Stimulated activated memory B cell treated with anti-CD40 and anti-IgM and Interleukin-4, amounts not matched to agents 10 μg/mL and 1 μg/mL and 100 μg/mL, for 72 hours (primary cell): Measurements from ENCODE around the gene TTLL12.
"Not testable (repeated sequence)": the region's sequence is repeated elsewhere in the genome, so short reads cannot be mapped to it uniquely, and the experiment has no call there.

Experiments used
- ATAC-seq: fragments of 150-1000 bp; cut with Tn5 transposase; 2 replicates; pipeline ENCODE4 v1.10.0; 2021
- H3K27ac Mint-ChIP-seq: one replicate; pipeline ENCODE4 v1.8.0; 2022; ENCODE audit warnings: mild to moderate bottlenecking, mixed read lengths
- H3K27me3 Mint-ChIP-seq: one replicate; pipeline ENCODE4 v1.8.0; 2022; ENCODE audit warnings: mixed read lengths
- H3K36me3 Mint-ChIP-seq: one replicate; pipeline ENCODE4 v1.8.0; 2022; ENCODE audit warnings: mixed read lengths
- H3K4me1 Mint-ChIP-seq: one replicate; pipeline ENCODE4 v1.8.0; 2022; ENCODE audit warnings: mixed read lengths
- H3K4me3 Mint-ChIP-seq: one replicate; pipeline ENCODE4 v1.8.0; 2022; ENCODE audit warnings: mild to moderate bottlenecking, moderate library complexity, mixed read lengths
- H3K9me3 Mint-ChIP-seq: one replicate; pipeline ENCODE4 v1.8.0; 2022; ENCODE audit warnings: mixed read lengths

Gene TTLL12

DNA sequence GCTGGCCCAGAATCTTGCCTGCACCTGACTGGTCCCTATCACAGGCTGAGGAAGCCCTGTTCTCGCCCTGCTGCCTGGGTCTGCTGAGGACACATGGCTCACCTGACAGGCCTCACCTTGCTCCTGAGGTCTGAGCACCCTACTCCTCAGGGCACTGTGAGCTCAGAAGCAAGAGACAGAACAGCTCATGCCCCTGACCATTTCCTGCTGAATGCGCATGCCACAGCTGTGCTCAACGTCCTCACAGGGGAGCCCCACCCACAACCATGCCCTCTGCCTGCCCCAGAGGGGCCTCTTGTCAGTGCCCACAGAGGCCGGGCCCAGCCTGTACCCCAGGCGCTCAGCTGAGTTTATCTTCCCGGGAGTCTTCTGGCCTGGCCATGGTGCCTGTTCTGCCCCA is 38.4 kb downstream of the TTLL12 start:
- no peaks in the 10 kb centered on the region for H3K36me3 Mint-ChIP-seq
- H3K4me3 Mint-ChIP-seq = no peak overlapping the region
- peak overlapping the region; percentile 40 for H3K27ac Mint-ChIP-seq
- peaks cover 63% of the 10 kb centered on the region for H3K4me1 Mint-ChIP-seq
- no peaks in the 10 kb centered on the region for H3K9me3 Mint-ChIP-seq
- H3K27me3 Mint-ChIP-seq = peaks cover 9% of the 10 kb centered on the region
- no peak for ATAC-seq

DNA sequence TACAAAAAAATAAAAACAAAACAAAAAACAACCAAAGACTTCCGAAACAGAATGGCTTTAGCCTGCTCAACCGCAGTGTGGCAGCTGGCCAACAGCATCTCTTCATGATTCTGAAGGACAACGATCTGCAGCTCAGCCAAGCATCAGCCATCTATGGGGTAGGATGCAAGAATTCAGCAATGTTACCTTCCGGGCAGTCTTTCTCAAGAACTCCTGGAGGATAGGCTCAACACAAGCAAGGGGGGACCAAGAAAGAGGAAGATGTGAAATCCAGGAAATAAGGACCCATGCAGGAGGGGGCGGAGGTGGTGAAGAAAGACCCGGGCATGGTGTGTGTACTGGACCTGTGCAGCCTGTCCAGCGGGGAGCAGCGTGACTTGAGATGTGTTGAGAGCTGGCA is 39.1 kb downstream of the TTLL12 start:
- H3K27ac Mint-ChIP-seq = peak overlapping the region; percentile 40

DNA sequence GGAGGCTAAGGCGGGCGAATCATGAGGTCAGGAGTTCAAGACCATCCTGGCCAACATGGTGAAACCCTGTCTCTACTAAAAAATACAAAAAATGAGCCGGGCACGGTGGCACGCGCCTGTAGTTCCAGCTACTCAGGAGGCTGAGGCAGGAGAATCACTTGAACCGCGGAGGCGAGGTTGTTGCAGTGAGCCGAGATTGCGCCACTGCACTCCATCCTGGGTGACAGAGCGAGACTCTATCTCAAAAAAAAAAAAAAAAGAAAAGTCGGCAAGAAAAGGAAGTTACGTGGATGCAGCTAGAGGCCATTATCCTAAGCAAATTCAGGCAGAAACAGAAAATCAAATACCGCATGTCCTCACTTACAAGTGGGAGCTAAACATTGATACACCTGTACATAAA is 40.6 kb downstream of the TTLL12 start:
- not testable (repeated sequence) for H3K9me3 Mint-ChIP-seq

More for the DNA sequence above, 39.1 kb downstream of the TTLL12 start:
- H3K36me3 Mint-ChIP-seq = no peaks in the 10 kb centered on the region
- peaks cover 65% of the 10 kb centered on the region for H3K4me1 Mint-ChIP-seq
- no peaks in the 10 kb centered on the region for H3K9me3 Mint-ChIP-seq
- no peak for ATAC-seq
- no peak overlapping the region for H3K4me3 Mint-ChIP-seq
- peaks cover 3% of the 10 kb centered on the region for H3K27me3 Mint-ChIP-seq

GRCh38 chr22:43145371-43145770 is 41.6 kb downstream of the TTLL12 start:
- H3K4me1 Mint-ChIP-seq = peaks cover 59% of the 10 kb centered on the region
- ATAC-seq, H3K36me3 Mint-ChIP-seq, H3K4me3 Mint-ChIP-seq, H3K27me3 Mint-ChIP-seq, H3K9me3 Mint-ChIP-seq: not testable (repeated sequence)
- H3K27ac Mint-ChIP-seq = peak overlapping the region; percentile 40

More for the DNA sequence above, 40.6 kb downstream of the TTLL12 start:
- Mint-ChIP-seq H3K4me1 (peaks cover 69% of the 10 kb centered on the region), H3K27ac (peak overlapping the region; percentile 40)
- not testable (repeated sequence) for H3K36me3 Mint-ChIP-seq, H3K4me3 Mint-ChIP-seq, ATAC-seq, H3K27me3 Mint-ChIP-seq

GRCh38 chr22:43144949-43145348 is 42.0 kb downstream of the TTLL12 start:
- Mint-ChIP-seq H3K4me3 (no peak overlapping the region), H3K27ac (peak overlapping the region; percentile 40), H3K9me3 (no peaks in the 10 kb centered on the region), H3K27me3 (no peaks in the 10 kb centered on the region), H3K4me1 (peaks cover 58% of the 10 kb centered on the region), H3K36me3 (peaks cover 3% of the 10 kb centered on the region)
- ATAC-seq = no peak

DNA sequence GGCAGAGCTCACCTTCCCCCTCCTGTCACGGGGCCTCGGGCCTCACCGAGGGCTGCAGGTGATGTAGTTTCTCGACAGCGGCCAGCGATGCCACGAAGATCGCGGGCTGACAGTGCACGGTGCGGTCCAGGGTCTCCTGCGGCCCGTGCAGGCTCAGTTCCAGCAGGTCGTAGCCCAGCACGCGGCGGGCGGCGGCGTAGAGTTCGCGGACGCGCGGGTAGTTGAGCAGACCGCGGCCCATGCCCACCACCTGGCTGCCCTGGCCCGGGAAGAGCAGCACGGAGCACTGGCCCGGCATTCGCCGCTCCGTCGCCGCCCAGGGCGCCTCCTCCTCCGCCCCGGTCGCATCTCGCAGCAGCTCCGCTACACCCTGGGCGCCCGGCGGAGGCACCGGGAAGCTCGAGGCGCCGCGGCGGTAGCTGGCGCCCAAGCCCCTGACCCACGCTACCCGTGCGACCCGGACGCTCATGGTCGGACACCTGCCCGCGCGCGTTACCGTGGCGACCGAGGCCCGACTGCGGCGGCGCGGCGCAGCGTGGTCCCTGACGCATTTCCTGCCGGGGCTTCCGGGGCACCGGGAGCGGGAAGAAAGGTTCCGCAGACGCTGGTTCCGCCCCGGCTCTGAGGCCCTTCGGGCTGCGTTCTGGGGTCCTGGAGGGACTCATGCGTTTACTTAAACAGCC is 43.9 kb downstream of the TTLL12 start, which contains the start of gene MCAT:
TSS of gene MCAT (minus strand) at position 519 of the 683 bp plus-strand sequence. CDS start at position 469, 50 bp downstream.
- H3K36me3 Mint-ChIP-seq = peaks cover 19% of the 10 kb centered on the region
- peak within 1 kb of the TSS; percentile 81 for H3K27ac Mint-ChIP-seq
- H3K27me3 Mint-ChIP-seq = no peaks in the 10 kb centered on the region
- peak; percentile 93 for ATAC-seq
- peak within 1 kb of the TSS; percentile 88 for H3K4me3 Mint-ChIP-seq
- H3K9me3 Mint-ChIP-seq = no peaks in the 10 kb centered on the region
- peaks cover 47% of the 10 kb centered on the region for H3K4me1 Mint-ChIP-seq

DNA sequence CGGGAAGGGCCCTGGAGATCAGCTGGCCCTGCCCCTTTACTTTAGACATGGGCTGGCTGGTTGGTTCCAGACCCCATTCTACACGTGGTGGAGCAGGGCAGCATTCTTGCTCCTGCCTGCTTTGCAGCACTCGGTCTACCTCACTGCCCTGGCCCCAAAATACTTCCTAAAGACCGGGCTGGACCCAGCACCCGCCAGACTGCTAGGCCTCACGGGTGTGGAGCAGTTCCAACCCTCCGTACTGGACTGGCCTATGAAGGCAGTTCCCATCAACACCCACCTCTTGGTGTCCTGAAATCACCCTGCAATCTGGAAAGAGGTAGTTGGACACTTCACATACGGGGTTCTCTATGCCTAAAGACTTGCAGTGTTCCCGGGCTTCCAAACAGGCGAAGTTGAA is 50.1 kb downstream of the TTLL12 start:
- ATAC-seq = no peak

DNA sequence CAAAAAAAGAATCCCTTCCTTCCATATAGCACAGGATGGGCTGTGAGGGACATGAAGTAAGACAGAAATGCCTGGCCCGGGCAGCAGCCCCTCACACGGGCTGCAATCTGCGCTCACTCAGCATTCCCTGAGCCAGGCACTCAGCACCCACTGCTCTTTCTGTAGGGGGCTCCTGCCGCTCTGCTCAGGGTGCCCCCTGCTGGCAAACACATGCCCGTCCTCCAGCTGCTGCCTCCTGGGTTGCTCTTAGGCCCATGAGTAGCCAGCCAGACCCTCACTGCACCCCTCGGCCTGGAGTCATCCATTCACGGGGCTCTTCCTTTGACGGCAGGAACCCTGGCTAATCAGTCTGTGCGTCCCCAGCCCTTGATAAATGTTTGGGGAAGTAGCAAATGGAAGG is 50.7 kb downstream of the TTLL12 start:
- H3K36me3 Mint-ChIP-seq = peaks cover 83% of the 10 kb centered on the region
- ATAC-seq = peak; percentile 75
- no peak overlapping the region for H3K4me3 Mint-ChIP-seq
- no peaks in the 10 kb centered on the region for H3K9me3 Mint-ChIP-seq
- H3K27ac Mint-ChIP-seq = peak overlapping the region; percentile 2
- peaks cover 7% of the 10 kb centered on the region for H3K4me1 Mint-ChIP-seq
- H3K27me3 Mint-ChIP-seq = no peaks in the 10 kb centered on the region

More for the DNA sequence above, 50.1 kb downstream of the TTLL12 start:
- peak overlapping the region; percentile 2 for H3K27ac Mint-ChIP-seq
- no peak overlapping the region for H3K4me3 Mint-ChIP-seq
- H3K27me3 Mint-ChIP-seq = no peaks in the 10 kb centered on the region
- H3K4me1 Mint-ChIP-seq = peaks cover 10% of the 10 kb centered on the region
- H3K36me3 Mint-ChIP-seq = peaks cover 77% of the 10 kb centered on the region
- no peaks in the 10 kb centered on the region for H3K9me3 Mint-ChIP-seq

DNA sequence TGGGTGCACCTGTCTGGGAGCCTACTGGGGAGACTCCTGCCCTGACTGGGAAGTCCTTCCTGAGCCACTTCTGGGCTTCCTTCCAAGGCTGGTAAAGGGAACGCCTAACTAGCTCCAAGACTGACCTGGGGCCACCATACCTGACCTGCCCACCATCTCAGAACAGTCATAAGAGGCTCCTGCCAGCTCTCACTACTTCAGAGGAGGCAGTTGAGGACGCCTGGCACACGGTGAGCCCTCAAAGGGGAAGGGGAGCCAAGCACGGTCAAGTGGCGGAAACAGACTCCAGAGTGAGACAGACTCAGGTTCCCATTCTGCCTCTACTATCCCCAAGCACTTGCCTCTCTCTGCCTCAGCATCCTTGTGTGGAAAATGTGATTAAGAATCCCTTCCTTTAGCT is 51.4 kb downstream of the TTLL12 start:
- ATAC-seq = no peak
- Mint-ChIP-seq H3K27ac (no peak overlapping the region), H3K9me3 (no peaks in the 10 kb centered on the region), H3K27me3 (no peaks in the 10 kb centered on the region), H3K36me3 (peaks cover 83% of the 10 kb centered on the region), H3K4me3 (no peak overlapping the region), H3K4me1 (peaks cover 7% of the 10 kb centered on the region)

- peaks cover 6% of the 10 kb centered on the region for H3K27me3 Mint-ChIP-seq
- no peak for ATAC-seq
- H3K9me3 Mint-ChIP-seq = no peaks in the 10 kb centered on the region
- peaks cover 77% of the 10 kb centered on the region for H3K36me3 Mint-ChIP-seq
- H3K27ac Mint-ChIP-seq = no peak overlapping the region
- H3K4me1 Mint-ChIP-seq = peaks cover 12% of the 10 kb centered on the region
- H3K4me3 Mint-ChIP-seq = no peak overlapping the region
These were observed 52.4 kb downstream of the TTLL12 start for GRCh38 chr22:43134553-43134952.

GRCh38 chr22:43133401-43133800 is 53.5 kb downstream of the TTLL12 start:
- no peak overlapping the region for H3K27ac Mint-ChIP-seq
- peaks cover 67% of the 10 kb centered on the region for H3K36me3 Mint-ChIP-seq

DNA sequence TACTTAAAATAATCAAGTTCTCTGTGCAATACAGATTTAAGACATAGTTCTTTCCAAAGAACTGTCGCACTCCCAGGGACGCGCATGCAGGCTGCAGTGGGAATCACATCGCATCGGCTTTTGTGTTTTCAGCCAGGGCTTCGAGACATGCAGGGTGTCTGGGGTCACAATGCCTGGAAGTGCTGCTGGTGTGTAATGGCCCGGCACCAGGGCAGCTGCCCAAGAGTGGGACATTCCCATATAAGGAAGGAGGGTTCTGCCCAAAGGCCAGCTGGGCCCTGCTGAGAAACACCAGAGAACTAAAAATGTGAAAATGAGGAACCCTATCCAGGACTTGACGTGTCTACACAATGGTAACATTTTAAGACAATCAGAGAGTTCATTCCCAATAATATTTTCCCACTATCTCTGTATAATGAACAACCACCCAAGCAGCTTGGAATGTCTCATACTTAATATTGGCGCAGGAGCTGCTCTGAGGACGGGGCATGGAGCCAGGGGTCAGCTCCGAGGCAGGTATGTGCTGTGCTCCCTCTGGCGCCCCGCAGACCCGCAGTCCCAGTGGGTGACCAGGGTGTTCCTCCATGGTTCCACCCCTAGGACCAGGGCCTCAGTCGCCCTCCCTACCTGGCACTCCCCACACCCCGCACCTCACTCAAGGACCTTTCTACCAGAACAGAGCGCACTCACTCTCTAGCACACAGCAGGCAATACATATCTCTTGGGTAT is 55.0 kb downstream of the TTLL12 start:
- no peak overlapping the region for H3K27ac Mint-ChIP-seq

More at GRCh38 chr22:43133401-43133800, 53.5 kb downstream of the TTLL12 start:
- H3K4me1 Mint-ChIP-seq = peaks cover 23% of the 10 kb centered on the region
- ATAC-seq = no peak
- no peaks in the 10 kb centered on the region for H3K9me3 Mint-ChIP-seq
- no peak overlapping the region for H3K4me3 Mint-ChIP-seq
- peaks cover 18% of the 10 kb centered on the region for H3K27me3 Mint-ChIP-seq

GRCh38 chr22:43129426-43130425 is 57.2 kb downstream of the TTLL12 start:
- H3K36me3 Mint-ChIP-seq = peaks cover 35% of the 10 kb centered on the region
- H3K4me1 Mint-ChIP-seq = peaks cover 34% of the 10 kb centered on the region
- no peaks in the 10 kb centered on the region for H3K9me3 Mint-ChIP-seq
- H3K27ac Mint-ChIP-seq = peak overlapping the region; percentile 23
- ATAC-seq = no peak
- H3K4me3 Mint-ChIP-seq = no peak overlapping the region
- H3K27me3 Mint-ChIP-seq = peaks cover 40% of the 10 kb centered on the region

More for the DNA sequence above, 55.0 kb downstream of the TTLL12 start:
- peaks cover 53% of the 10 kb centered on the region for H3K36me3 Mint-ChIP-seq
- H3K27me3 Mint-ChIP-seq = peaks cover 32% of the 10 kb centered on the region
- no peak overlapping the region for H3K4me3 Mint-ChIP-seq
- no peak for ATAC-seq
- no peaks in the 10 kb centered on the region for H3K9me3 Mint-ChIP-seq
- H3K4me1 Mint-ChIP-seq = peaks cover 37% of the 10 kb centered on the region

DNA sequence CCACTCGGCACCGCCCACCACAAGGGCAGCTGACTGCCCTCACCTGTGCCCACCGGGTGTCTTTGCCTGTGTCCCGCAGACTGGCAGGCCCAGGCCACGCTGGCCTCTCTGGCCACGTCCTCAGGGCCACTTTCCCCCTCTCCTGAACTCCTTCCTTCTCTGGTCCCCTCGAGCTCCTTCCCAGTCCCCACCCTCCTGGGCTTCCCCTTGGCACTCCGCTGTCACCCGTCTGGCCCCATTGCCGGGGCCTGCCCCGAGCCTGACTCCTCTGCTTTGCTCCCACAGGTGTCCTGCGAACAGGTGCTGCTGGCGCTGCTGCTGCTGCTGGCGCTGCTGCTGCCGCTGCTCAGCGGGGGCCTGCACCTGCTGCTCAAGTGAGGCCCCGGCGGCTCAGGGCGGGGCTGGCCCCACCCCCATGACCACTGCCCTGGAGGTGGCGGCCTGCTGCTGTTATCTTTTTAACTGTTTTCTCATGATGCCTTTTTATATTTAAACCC is 58.0 kb downstream of the TTLL12 start:
- Mint-ChIP-seq H3K36me3 (peaks cover 27% of the 10 kb centered on the region), H3K4me3 (no peak overlapping the region), H3K27me3 (peaks cover 46% of the 10 kb centered on the region), H3K4me1 (peaks cover 34% of the 10 kb centered on the region), H3K27ac (peak overlapping the region; percentile 23), H3K9me3 (no peaks in the 10 kb centered on the region)
- peak; percentile 65 for ATAC-seq

DNA sequence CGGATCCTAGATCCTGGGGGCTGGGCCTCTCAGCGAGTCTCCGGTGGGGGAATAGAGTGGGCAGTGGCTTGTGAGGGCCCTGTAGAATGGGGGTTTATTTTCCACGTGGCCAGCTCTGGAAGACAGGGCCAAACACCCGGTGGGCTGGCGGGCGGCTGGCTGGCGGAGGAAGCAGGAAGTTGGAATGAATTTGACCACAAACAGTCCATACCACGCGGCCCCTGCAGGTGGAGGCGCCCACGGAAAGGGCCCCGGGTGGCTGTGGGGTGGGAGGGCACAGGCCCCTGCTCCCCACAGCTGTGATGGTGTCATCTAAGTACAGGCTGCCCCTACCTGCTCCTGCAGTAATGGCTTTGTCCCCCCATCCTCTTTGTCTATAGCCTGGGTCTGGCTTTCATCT is 58.8 kb downstream of the TTLL12 start:
- Mint-ChIP-seq H3K9me3 (no peaks in the 10 kb centered on the region), H3K36me3 (peaks cover 19% of the 10 kb centered on the region), H3K27ac (no peak overlapping the region), H3K4me3 (no peak overlapping the region), H3K27me3 (peaks cover 52% of the 10 kb centered on the region), H3K4me1 (peaks cover 34% of the 10 kb centered on the region)
- no peak for ATAC-seq
